ENCODE measurements around the gene ARMC12.

DNA sequence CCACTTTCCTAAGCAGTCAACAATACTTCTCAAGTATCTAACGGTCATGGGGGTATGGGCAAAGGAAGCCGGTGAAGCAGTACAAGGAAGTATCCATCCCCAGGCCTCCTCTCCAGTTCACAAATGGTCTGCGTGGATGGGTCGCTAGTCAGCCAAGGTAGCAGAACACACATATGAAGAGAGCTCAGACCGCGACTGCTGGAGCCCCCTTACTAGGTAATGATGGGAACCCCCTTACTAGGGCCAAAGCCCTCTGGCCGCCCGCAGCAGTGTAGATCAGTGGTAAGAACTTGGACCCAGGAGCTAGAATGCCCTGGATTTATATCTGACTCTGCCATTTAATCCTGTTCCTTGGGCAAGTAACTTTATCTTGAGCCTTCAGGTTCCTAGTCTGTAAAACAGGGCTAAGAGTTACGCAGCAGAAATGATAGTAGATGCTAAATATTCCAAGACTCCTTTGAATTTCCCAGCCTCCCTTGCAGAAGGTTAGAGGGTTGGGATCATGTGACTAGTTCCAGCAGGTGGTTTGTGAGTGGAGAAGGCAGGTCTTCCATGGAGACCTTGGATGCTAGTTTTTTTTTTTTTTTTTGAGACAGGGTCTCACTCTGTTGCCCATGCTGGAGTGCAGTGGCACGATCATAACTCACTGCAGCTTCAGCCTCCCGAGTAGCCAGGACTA lies 37.4 kb downstream of the ARMC12 start:
- TF ChIP-seq, protein P1, sequence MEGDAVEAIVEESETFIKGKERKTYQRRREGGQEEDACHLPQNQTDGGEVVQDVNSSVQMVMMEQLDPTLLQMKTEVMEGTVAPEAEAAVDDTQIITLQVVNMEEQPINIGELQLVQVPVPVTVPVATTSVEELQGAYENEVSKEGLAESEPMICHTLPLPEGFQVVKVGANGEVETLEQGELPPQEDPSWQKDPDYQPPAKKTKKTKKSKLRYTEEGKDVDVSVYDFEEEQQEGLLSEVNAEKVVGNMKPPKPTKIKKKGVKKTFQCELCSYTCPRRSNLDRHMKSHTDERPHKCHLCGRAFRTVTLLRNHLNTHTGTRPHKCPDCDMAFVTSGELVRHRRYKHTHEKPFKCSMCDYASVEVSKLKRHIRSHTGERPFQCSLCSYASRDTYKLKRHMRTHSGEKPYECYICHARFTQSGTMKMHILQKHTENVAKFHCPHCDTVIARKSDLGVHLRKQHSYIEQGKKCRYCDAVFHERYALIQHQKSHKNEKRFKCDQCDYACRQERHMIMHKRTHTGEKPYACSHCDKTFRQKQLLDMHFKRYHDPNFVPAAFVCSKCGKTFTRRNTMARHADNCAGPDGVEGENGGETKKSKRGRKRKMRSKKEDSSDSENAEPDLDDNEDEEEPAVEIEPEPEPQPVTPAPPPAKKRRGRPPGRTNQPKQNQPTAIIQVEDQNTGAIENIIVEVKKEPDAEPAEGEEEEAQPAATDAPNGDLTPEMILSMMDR (IDR thresholded peaks at IDR 0.05; ENCODE audit: low read depth, low read length, poor library complexity, severe bottlenecking), result no peak
- no peak for TF ChIP-seq EZH2phosphoT487 (IDR thresholded peaks at IDR 0.05; ENCODE audit: borderline replicate concordance, low read length)
